GM04504 (cell line): Measurements from ENCODE around the gene RAP1GAP.
A peak's percentile ranks its signal among the peaks of the same experiment; 100 is the strongest.

Experiments
- DNase-seq: peaks from one replicate; pipeline ENCODE4 v3.0.0-alpha.2; 2012; ENCODE audit warnings: low read depth

The RAP1GAP gene

DNA sequence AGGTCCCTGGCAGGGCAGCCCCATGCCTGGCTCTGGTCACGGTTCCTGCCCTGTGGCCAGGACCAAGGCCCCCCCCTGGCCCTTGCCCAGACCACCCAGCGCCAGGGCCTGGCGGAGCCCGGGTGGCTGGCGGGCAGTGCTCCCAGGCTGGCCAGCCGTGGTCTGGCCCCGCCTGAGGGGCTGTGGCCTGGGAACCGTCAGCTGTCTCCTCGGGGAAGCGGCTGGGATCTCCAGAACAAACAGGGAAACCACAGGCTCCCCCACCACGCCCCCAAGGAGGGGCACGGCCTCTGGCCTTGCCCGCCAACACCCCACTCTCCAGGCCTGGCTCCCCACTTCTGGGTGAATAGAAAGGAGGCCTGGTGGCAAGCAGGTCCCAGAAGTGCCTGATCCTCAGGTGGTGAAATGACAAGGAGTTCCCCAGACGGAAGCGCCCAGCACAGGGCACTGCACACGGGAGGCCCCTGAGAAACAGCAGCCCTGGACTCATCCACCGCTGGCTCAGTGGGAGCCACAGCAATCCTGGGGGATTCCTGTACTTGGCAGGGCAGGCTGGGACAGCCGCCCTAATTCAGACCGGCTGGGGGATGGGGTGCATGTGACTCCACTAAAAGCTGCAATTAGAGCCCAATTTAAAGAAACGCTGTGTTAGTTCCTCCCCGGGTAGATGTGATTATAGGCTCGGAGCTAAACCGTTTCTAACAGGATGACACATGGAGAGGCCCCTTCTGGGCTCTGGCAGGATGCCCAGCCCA is 78.9 kb downstream of the RAP1GAP start:
- no peak for DNase-seq

GRCh38 chr1:21589618-21590017 is 79.5 kb downstream of the RAP1GAP start:
- no peak for DNase-seq

- no peak for DNase-seq
Observed at GRCh38 chr1:21587602-21587953, 81.6 kb downstream of the RAP1GAP start.

- DNase-seq = peak; percentile 58
Observed at GRCh38 chr1:21586846-21587601, 82.1 kb downstream of the RAP1GAP start.

DNA sequence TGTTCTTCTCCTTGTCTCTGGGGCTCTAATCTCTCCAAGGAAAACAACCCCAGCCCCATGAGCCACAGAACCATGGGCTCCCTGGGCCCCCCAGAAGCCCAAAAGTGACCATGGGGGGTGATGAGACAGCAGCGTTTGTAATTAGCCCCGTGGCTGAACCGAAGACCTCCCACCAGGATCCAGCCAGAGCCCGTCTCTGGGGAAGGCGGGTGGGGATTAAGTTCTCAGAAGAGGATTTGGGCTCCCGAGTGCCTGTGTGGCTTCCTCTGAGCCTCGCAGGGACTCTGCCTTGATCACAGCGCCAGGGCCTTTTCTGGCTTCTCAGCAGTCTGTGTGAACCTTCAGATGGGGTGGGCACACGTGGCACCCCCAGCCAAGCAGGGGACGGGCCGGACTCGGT is 82.9 kb downstream of the RAP1GAP start:
- DNase-seq = no peak

DNA sequence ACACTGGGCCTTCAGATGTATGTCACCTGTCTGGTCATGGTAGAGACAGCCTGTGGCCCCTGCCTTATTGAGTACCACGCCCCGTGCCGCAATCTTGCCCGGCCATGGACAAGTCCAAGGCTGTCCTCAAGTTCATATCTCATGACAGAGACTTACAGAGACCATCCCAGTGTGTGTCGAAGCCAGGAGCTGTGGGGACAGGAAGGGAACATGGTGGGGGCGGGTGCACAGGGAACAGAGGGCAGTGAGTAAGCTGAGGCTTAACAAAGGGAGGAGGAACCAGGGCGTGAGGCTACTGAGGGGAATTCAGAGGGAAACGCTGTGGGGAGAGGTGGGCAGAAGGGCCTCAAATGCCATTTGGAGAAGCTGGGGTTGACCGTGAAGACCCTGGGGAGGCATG is 84.1 kb downstream of the RAP1GAP start:
- no peak for DNase-seq

DNA sequence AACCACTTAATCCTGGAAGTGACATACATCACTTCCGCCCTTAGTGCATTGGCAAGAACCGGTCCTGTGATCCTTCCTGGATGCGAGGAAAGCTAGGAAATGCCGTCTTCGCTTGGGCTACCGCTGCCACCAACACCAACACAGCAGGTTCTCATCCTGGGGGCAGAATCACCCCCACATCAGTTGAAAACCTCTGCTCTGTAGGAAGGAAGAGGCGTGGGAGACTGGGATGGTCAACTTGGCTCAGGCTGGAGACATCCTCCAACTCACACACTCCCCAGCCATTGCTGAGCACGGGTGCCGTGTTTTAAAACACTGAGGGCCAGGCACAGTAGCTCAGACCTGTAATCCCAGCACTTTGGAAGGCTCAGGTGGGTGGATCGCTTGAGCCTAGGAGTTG is 85.1 kb downstream of the RAP1GAP start:
- no peak for DNase-seq

- DNase-seq = no peak
Observed at GRCh38 chr1:21579791-21580190, 89.4 kb downstream of the RAP1GAP start.

GRCh38 chr1:21577933-21578332 is 91.2 kb downstream of the RAP1GAP start:
- DNase-seq = no peak

GRCh38 chr1:21577324-21577723 is 91.8 kb downstream of the RAP1GAP start:
- no peak for DNase-seq

DNA sequence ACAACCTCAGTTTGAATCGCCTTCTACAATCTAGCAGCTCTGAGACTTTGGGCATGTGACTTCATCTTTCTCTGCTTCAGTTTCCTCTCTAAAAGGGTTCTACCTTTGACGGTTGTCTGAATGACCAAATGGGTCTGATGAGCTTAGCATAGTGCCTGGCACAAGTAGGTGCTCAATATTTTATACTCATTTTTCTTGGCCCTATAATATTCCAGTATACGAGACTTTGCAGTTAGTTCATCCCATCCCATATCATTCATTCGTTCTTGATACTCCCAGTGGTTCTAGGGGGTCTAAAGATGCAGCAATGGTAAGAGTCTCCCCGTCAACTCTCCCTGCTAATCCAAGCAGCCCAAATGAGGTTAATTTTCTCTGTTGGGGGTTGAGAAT is 92.4 kb downstream of the RAP1GAP start:
- no peak for DNase-seq

DNA sequence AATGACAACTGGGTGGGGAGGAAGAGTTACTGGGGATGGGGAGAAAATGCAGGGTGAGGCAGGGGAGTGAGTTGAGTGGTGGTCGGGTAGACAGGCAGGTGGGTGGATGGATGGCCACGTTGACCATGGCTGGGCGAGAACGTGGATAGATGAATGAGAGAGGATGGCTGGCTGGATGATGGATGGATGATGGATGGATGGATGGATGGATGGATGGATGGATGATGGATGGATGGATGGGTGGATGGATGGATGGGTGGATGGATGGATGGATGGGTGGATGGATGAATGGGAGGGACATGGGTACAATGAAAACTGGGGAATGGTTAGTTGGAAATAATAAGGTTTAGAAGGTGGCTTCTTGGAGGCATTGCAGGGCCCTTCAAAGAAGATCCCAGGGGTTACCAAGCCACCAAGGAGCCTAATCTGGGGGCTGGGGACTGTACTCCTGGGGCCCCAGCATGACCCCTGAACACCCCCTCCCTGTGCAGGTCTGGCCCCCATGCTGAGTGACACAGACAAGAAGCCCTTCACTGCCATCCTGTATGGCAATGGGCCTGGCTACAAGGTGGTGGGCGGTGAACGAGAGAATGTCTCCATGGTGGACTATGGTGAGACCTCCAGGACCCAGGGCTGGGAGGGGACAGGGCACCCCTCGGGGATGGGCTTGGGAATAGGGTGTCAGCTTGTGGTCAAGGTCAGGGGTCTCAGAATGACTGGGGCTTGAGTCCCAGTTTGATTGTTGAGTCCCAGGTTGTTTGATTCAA is 92.9 kb downstream of the RAP1GAP start:
- DNase-seq = no peak

DNA sequence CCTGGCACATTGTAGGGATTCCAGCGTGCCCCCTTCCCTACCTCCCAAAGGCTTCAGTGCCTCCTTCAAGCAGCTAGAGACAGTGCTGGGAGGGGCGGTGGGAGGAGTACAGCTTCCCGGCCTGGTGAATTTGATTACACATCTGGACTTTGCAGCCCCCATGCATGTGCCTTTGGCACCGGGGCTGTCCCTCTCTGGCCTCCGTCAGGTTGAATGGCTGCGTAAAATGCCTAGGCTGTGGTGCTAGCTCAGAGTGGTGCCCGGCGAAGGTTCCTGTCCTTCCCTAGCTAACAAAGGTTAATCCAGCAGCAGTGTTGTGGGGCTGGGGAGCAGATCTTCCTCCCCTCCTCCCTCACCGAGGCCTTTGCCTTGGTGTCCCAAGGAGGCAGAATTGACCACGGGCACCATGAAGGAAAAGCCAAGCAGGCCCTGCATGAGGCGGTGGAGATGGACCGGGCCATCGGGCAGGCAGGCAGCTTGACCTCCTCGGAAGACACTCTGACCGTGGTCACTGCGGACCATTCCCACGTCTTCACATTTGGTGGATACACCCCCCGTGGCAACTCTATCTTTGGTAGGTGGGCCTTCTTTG is 93.7 kb downstream of the RAP1GAP start:
- DNase-seq = no peak

GRCh38 chr1:21574466-21575151 is 94.5 kb downstream of the RAP1GAP start:
- no peak for DNase-seq

DNA sequence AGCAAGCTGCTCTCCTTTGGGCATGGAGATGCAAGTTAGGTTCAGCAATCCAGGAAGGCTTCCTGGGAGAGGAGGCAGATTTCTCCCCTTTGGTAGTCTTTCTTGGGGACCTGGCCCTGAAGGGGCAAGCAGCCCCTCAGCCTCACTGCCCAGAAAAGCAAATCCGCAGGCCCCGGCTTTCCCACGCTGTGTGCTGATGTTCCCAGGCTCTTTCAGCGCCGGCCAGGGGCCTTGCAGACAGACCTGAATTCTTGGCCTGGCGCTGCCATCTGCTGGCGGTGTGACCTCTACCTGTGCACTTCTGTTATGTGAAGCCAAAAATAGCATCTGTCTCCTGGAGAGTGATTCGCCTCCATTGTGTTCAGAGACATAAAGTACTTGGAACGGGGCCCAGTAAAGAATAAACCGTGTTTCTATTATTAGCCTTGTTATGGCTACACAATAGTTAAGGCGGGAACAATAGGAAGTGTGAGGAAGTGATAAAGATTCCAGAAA is 95.1 kb downstream of the RAP1GAP start:
- peak; percentile 52 for DNase-seq

GRCh38 chr1:21573475-21573874 is 95.7 kb downstream of the RAP1GAP start:
- no peak for DNase-seq

- no peak for DNase-seq
Observed at GRCh38 chr1:21572735-21573277, 96.4 kb downstream of the RAP1GAP start.

- DNase-seq = no peak
Observed at GRCh38 chr1:21572221-21572620, 96.9 kb downstream of the RAP1GAP start.

- no peak for DNase-seq
Observed at GRCh38 chr1:21570885-21571284, 98.3 kb downstream of the RAP1GAP start.

DNA sequence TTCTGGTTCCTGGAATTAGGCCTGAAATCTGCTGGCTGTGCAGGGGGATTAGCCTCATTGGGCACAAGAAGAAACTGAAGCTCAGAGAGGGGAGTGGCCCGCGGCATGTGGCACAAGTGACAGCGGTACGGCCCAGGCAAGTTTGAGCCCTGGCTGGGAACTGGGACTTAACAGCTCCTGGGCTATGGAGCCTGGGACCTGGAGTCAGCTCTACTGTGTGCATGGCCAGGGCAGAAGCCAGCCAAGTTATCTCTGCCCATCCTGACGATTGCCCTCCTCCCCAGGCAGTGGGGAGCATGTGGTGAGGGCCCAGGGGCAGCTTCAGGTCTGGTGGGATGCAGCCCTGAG is 98.7 kb downstream of the RAP1GAP start:
- DNase-seq = no peak

- no peak for DNase-seq
Observed at GRCh38 chr1:21569820-21570527, 99.2 kb downstream of the RAP1GAP start.
